OCI-LY3 (cell line): Measurements from ENCODE around the gene DUT.

Experiments used
- EZH2phosphoT487 ChIP-seq: fragments of 200-600 bp; shearing (Covaris generic); IDR thresholded peaks from 2 replicates; pipeline ENCODE4 v1.6.1; 2018; ENCODE audit warnings: antibody characterized with exemption, mixed run types, low read depth
- TF ChIP-seq, protein P1 (sequence below): fragments of 200-600, 300-600 bp; sonication (generic); IDR thresholded peaks from 2 replicates; pipeline ENCODE4 v1.5.1; 2014; ENCODE audit warnings: antibody characterized with exemption, low read length, low read depth

DNA sequence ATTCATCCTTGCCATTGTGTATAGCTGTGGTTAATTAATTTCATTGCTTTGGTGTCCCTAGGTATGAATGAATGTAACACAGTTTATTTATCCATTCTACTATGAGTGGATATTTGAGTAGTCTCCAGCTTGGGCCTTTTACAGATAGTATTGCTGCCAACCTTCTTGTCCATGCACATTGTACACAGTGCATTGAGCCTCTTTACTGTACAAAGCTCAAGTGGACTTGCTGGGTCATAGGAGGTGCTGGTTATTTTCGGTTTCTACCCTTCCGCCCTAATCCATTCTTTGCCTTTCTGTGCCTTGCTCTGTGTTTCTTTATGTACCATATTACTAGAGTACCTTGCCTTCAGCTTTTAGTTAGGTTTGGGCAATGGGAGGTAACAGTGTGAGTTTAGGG lies 60.7 kb downstream of the DUT start:
- TF ChIP-seq, protein P1, sequence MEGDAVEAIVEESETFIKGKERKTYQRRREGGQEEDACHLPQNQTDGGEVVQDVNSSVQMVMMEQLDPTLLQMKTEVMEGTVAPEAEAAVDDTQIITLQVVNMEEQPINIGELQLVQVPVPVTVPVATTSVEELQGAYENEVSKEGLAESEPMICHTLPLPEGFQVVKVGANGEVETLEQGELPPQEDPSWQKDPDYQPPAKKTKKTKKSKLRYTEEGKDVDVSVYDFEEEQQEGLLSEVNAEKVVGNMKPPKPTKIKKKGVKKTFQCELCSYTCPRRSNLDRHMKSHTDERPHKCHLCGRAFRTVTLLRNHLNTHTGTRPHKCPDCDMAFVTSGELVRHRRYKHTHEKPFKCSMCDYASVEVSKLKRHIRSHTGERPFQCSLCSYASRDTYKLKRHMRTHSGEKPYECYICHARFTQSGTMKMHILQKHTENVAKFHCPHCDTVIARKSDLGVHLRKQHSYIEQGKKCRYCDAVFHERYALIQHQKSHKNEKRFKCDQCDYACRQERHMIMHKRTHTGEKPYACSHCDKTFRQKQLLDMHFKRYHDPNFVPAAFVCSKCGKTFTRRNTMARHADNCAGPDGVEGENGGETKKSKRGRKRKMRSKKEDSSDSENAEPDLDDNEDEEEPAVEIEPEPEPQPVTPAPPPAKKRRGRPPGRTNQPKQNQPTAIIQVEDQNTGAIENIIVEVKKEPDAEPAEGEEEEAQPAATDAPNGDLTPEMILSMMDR, result no peak
- no peak for TF ChIP-seq EZH2phosphoT487
